Caco-2 (cell line): ENCODE data around the gene KCNN1. TPM values are rescaled to one million over a fixed set of nuclear protein-coding genes. Genes with fewer than 3 reads are reported as not detected.

Experiments
- BruUV-seq: library from RNA; stranded (reverse); fragments of 400-500 nt; replicated peaks from 2 replicates; lab custom pipeline; 2021; lab: Mats Ljungman, UMichigan
- CTCF ChIA-PET: fragments of 300-600 bp; sonication (Branson Sonifier 250); formaldehyde crosslinking; loops from one replicate; lab custom pipeline; 2022; ENCODE audit warnings: antibody characterized with exemption; lab: Charles Lee
- POLR2A ChIA-PET: fragments of 300-600 bp; sonication (Branson Sonifier 250); formaldehyde crosslinking; loops from one replicate; lab custom pipeline; 2022; ENCODE audit warnings: antibody characterized with exemption; lab: Charles Lee
- DNase-seq, 2 experiments: peaks; one replicate each; pipeline versions ENCODE4 v3.0.0 to v3.0.0-alpha.2; 2020 to 2022
- H3K27me3 ChIP-seq: replicated peaks from 2 replicates; pipeline ENCODE4 v1.6.0; 2011; ENCODE audit warnings: low read length; ENCODE audit not compliant: control insufficient read depth, insufficient read depth
- H3K36me3 ChIP-seq: 2 replicates; pipeline ENCODE4 v1.5.1; 2011; ENCODE audit warnings: low read length; ENCODE audit not compliant: control insufficient read depth, insufficient read depth
- H3K4me1 ChIP-seq: fragments of 250-450 bp; sonication (Bioruptor Pico); 2 replicates; pipeline ENCODE4 v1.5.1; 2020; ENCODE audit warnings: mild to moderate bottlenecking
- H3K4me3 ChIP-seq: 2 replicates; pipeline ENCODE4 v1.5.1; 2011; ENCODE audit warnings: low read depth, mild to moderate bottlenecking, control low read depth, low read length
- H3K9me3 ChIP-seq: fragments of 250-450 bp; sonication (Bioruptor Pico); 2 replicates; pipeline ENCODE4 v1.5.1; 2020; ENCODE audit warnings: mild to moderate bottlenecking, moderate library complexity
- H3K27ac Mint-ChIP-seq: one replicate; pipeline ENCODE4 v1.8.0; 2022; ENCODE audit warnings: mixed read lengths; ENCODE audit not compliant: unreplicated experiment
- H3K27me3 Mint-ChIP-seq: one replicate; pipeline ENCODE4 v1.8.0; 2022; ENCODE audit warnings: mixed read lengths; ENCODE audit not compliant: insufficient read depth, unreplicated experiment
- H3K36me3 Mint-ChIP-seq: one replicate; pipeline ENCODE4 v1.8.0; 2022; ENCODE audit warnings: mild to moderate bottlenecking, mixed read lengths; ENCODE audit not compliant: insufficient read depth, unreplicated experiment
- H3K4me1 Mint-ChIP-seq: one replicate; pipeline ENCODE4 v1.8.0; 2022; ENCODE audit warnings: low read depth, mixed read lengths; ENCODE audit not compliant: unreplicated experiment
- H3K4me3 Mint-ChIP-seq: one replicate; pipeline ENCODE4 v1.8.0; 2022; ENCODE audit warnings: mild to moderate bottlenecking, moderate library complexity, mixed read lengths; ENCODE audit not compliant: unreplicated experiment
- H3K9me3 Mint-ChIP-seq: one replicate; pipeline ENCODE4 v1.8.0; 2022; ENCODE audit warnings: mixed read lengths; ENCODE audit not compliant: unreplicated experiment
- intact Hi-C: fragments of 100-400 bp; cut with micrococcal nuclease; formaldehyde crosslinking; loops from one replicate; pipeline ENCODE4 v1.10.0; 2022; ENCODE audit not compliant: unreplicated experiment
- total RNA-seq: library from RNA; stranded (reverse); gene quantifications from 2 replicates; pipeline ENCODE4 v1.2.3, GENCODE V29; 2022
- TF ChIP-seq, protein P1 (sequence below), 2 experiments: fragments of 200-600 bp in 1 of 2; IDR thresholded peaks; 1 replicate in 1 of 2; 2 replicates in 1 of 2; pipeline versions ENCODE4 v1.5.1 to v1.8.0; 2011 to 2022; ENCODE audit warnings: antibody characterized with exemption in 1 of 2, control low read depth in 1 of 2, inconsistent platforms in 1 of 2, low read depth in 1 of 2, low read length in 1 of 2, mild to moderate bottlenecking in 1 of 2, moderate library complexity in 1 of 2; ENCODE audit not compliant: insufficient read depth in 1 of 2, severe bottlenecking in 1 of 2, unreplicated experiment in 1 of 2

KCNN1 gene
- total RNA-seq, 1 experiment from 2014 or later = not detected

DNA sequence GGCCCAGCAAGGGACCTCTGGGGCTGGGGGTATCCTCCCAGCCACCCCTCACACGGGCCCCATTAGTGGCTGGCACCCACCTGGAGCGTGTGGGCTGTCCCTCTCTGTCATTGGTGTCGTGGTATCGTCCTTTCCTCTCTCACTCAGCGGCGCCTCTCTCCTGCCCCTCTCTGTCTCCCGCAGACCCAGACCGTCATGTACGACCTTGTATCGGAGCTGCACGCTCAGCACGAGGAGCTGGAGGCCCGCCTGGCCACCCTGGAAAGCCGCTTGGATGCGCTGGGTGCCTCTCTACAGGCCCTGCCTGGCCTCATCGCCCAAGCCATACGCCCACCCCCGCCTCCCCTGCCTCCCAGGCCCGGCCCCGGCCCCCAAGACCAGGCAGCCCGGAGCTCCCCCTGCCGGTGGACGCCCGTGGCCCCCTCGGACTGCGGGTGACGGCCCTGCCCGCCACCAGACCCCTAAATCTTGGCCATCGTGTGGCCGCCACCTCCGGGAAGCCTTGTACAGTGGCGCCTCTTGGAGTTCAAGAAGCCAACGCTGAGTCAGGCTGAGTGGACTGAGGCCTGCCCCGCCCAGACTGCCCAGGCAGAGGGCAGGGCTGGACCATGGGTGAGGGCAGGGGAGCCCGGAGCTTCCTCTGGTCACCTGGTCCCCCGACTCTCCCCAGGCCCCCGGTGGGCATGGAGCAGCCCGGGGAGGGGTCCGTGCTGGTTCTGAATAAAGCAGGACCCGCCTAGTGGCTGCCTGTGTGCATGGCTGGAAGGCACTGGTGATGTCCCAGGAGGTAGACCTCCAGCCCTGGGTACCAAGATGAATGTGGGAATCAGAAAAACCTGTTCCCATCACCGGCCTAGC lies 31.3 kb downstream of the KCNN1 start:
- TF ChIP-seq, protein P1, sequence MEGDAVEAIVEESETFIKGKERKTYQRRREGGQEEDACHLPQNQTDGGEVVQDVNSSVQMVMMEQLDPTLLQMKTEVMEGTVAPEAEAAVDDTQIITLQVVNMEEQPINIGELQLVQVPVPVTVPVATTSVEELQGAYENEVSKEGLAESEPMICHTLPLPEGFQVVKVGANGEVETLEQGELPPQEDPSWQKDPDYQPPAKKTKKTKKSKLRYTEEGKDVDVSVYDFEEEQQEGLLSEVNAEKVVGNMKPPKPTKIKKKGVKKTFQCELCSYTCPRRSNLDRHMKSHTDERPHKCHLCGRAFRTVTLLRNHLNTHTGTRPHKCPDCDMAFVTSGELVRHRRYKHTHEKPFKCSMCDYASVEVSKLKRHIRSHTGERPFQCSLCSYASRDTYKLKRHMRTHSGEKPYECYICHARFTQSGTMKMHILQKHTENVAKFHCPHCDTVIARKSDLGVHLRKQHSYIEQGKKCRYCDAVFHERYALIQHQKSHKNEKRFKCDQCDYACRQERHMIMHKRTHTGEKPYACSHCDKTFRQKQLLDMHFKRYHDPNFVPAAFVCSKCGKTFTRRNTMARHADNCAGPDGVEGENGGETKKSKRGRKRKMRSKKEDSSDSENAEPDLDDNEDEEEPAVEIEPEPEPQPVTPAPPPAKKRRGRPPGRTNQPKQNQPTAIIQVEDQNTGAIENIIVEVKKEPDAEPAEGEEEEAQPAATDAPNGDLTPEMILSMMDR (IDR thresholded peaks at IDR 0.05; ENCODE audit: insufficient read depth in 1 of 2, low read depth in 1 of 2, low read length in 1 of 2, severe bottlenecking in 1 of 2, unreplicated experiment in 1 of 2) = peak in 1 of 2 experiments; percentile 19
- Mint-ChIP-seq H3K27ac (no peak overlapping the region), H3K9me3 (no peaks in the 10 kb centered on the region), H3K4me3 (no peak overlapping the region), H3K27me3 (no peaks in the 10 kb centered on the region), H3K4me1 (peaks cover 7% of the 10 kb centered on the region), H3K36me3 (no peaks in the 10 kb centered on the region)
- peaks cover 5% of the 10 kb centered on the region; the same call in 1 of the 2 replicates for H3K4me1 ChIP-seq
- no peak overlapping the region for H3K4me3 ChIP-seq
- intact Hi-C loops = loop anchor here (1.0 to 5.0 kb wide), 3 partner anchors 51 to 131 kb away; no protein-coding TSS in a partner anchor
- POLR2A ChIA-PET = no interaction called here
- no TSS peak for BruUV-seq
- no peaks in the 10 kb centered on the region for H3K36me3 ChIP-seq
- H3K27me3 ChIP-seq = no peaks in the 10 kb centered on the region
- H3K9me3 ChIP-seq = no peaks in the 10 kb centered on the region
- CTCF ChIA-PET = interaction anchor here (0.8 to 2.2 kb wide), 6 partner anchors 30 to 207 kb away, joined by 3 to 21 read pairs (median 7); partner anchors contain the start of gene RPL18A
- no peak for DNase-seq

DNA sequence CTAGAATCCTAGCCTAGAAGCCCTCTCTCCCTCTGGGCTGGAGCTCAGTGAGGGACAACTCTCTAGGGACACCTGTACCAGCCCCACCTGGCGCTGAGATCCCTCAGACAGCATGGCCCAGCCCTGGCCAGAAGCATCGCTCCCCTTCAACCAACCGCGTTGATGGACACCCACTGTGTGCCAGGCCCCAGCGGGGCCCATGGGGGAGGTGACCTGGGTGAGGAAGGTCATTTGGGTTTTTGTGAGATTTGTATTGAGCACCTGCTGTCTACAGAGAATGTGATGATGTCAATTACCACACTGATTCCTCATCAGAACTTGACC lies 31.9 kb downstream of the KCNN1 start:
- Mint-ChIP-seq H3K4me1 (peaks cover 7% of the 10 kb centered on the region), H3K9me3 (no peaks in the 10 kb centered on the region), H3K36me3 (no peaks in the 10 kb centered on the region), H3K4me3 (peak overlapping the region; percentile 31), H3K27me3 (no peaks in the 10 kb centered on the region), H3K27ac (no peak overlapping the region)
- DNase-seq = no peak
- H3K4me1 ChIP-seq = peaks cover 5% of the 10 kb centered on the region; the same call in 1 of the 2 replicates
- no peaks in the 10 kb centered on the region for H3K36me3 ChIP-seq
- POLR2A ChIA-PET = no interaction called here
- CTCF ChIA-PET = interaction anchor here (0.8 to 2.0 kb wide), 3 partner anchors 30 to 206 kb away, joined by 3 to 8 read pairs (median 3); no protein-coding TSS in a partner anchor
- H3K9me3 ChIP-seq = no peaks in the 10 kb centered on the region
- intact Hi-C loops = loop anchor here (5.0 kb wide), 1 partner anchor 131 kb away; no protein-coding TSS in a partner anchor
- TF ChIP-seq, protein P1 (IDR thresholded peaks at IDR 0.05; ENCODE audit: insufficient read depth in 1 of 2, low read depth in 1 of 2, low read length in 1 of 2, severe bottlenecking in 1 of 2, unreplicated experiment in 1 of 2) = no peak
- no peak overlapping the region for H3K4me3 ChIP-seq
- H3K27me3 ChIP-seq = no peaks in the 10 kb centered on the region
- BruUV-seq = no TSS peak

DNA sequence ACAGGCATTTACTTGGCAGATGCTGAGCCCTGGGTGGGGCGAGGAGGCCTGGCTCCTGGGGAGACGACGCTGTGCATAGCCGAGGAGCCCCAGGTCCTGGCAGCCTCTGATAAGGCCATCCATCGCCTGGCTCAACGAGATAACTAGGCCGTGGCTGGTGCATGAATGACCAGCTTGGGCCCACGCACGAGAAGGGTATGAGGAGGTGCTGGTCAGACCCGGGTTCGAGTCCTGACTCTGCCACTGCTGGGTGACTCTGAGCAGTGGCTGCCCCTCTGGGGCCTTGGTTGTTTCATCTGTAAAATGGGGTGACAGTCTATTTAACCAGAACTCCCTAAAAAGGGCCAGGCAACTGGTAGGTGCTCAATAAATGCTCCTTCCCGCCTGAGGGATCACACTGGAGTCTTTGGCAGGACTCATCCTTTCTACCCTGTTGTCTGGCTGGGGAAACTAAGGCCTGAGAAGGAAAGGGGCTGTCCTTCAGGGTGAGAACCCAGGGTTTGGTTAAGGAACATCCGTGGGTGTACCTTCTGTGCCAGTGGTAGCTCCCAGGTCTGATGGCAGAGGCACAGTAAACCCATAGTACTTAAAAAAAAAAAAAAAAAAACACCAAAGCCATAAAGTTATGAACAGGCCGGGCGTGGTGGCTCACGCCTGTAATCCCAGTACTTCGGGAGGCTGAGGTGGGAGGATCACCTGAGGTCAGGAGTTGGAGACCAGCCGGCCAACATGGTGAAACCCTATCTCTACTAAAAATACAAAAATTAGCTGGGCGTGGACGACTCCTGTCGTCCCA lies 33.0 kb downstream of the KCNN1 start:
- Histone ChIP-seq H3K4me1 (peaks cover 5% of the 10 kb centered on the region; the same call in 1 of the 2 replicates), H3K9me3 (no peaks in the 10 kb centered on the region), H3K27me3 (no peaks in the 10 kb centered on the region), H3K36me3 (no peaks in the 10 kb centered on the region), H3K4me3 (no peak overlapping the region)
- Mint-ChIP-seq H3K9me3 (no peaks in the 10 kb centered on the region), H3K36me3 (no peaks in the 10 kb centered on the region), H3K27me3 (no peaks in the 10 kb centered on the region), H3K27ac (peak overlapping the region; percentile 81), H3K4me1 (peaks cover 7% of the 10 kb centered on the region), H3K4me3 (peak overlapping the region; percentile 79)
- ChIA-PET POLR2A (interaction anchor here (0.6 kb wide), 1 partner anchor 30 kb away, joined by 3 read pairs; no protein-coding TSS in a partner anchor), CTCF (interaction anchor here (0.7 kb wide), 1 partner anchor 74 kb away, joined by 11 read pairs; no protein-coding TSS in a partner anchor)
- no TSS peak for BruUV-seq
- intact Hi-C loops = loop anchor here (5.0 kb wide), 1 partner anchor 133 kb away; no protein-coding TSS in a partner anchor
- DNase-seq = no peak
- TF ChIP-seq, protein P1 (IDR thresholded peaks at IDR 0.05; ENCODE audit: insufficient read depth in 1 of 2, low read depth in 1 of 2, low read length in 1 of 2, severe bottlenecking in 1 of 2, unreplicated experiment in 1 of 2) = no peak
